GM21825 (cell line): ENCODE data around the gene TSPO2.
A peak's percentile ranks its signal among the peaks of the same experiment; 100 is the strongest.

Experiments
- ATAC-seq: cut with Tn5 transposase; IDR thresholded peaks from one replicate; pipeline ENCODE4 v1.9.1; 2021; ENCODE audit warnings: mild to moderate bottlenecking, moderate library complexity; ENCODE audit not compliant: unreplicated experiment

TSPO2 gene

GRCh38 chr6:41025966-41026530, 16.2 kb upstream of the TSPO2 start:
- no peak for ATAC-seq

GRCh38 chr6:41027241-41027640, 15.0 kb upstream of the TSPO2 start:
- ATAC-seq = no peak

- peak; percentile 78 for ATAC-seq
These were observed 14.3 kb upstream of the TSPO2 start for GRCh38 chr6:41027799-41028560.

GRCh38 chr6:41028561-41029412, 13.5 kb upstream of the TSPO2 start:
- peak; percentile 39 for ATAC-seq

- ATAC-seq = no peak
These were observed 9.4 kb upstream of the TSPO2 start for GRCh38 chr6:41032830-41033229.

- ATAC-seq = no peak
These were observed 8.5 kb upstream of the TSPO2 start for GRCh38 chr6:41033776-41034175.

GRCh38 chr6:41036186-41036585, 6.1 kb upstream of the TSPO2 start:
- ATAC-seq = no peak

- no peak for ATAC-seq
These were observed 5.7 kb upstream of the TSPO2 start for GRCh38 chr6:41036601-41037000.

GRCh38 chr6:41037107-41037900, 5.0 kb upstream of the TSPO2 start:
- ATAC-seq = no peak

GRCh38 chr6:41038205-41038604, 4.1 kb upstream of the TSPO2 start:
- no peak for ATAC-seq

- ATAC-seq = no peak
These were observed 2.9 kb upstream of the TSPO2 start, which contains the start of gene UNC5CL for GRCh38 chr6:41039060-41039998. TSS of gene UNC5CL (minus strand) at chr6:41039221. CDS start at chr6:41035074, 4,147 bp downstream.

GRCh38 chr6:41040101-41040939, 1.9 kb upstream of the TSPO2 start:
- no peak for ATAC-seq

- no peak for ATAC-seq
These were observed 1.2 kb upstream of the TSPO2 start for GRCh38 chr6:41040940-41041536.

- ATAC-seq = no peak
These were observed 884 bp downstream of the TSPO2 start for GRCh38 chr6:41043151-41043550.

GRCh38 chr6:41045664-41046063, 3.4 kb downstream of the TSPO2 start:
- no peak for ATAC-seq

- no peak for ATAC-seq
These were observed 3.8 kb downstream of the TSPO2 start for GRCh38 chr6:41046084-41046483.

- no peak for ATAC-seq
These were observed 5.0 kb downstream of the TSPO2 start for GRCh38 chr6:41047306-41047705.
